T-helper 1 cell (primary cell): Measurements from ENCODE around the gene TTC34.
A peak's percentile ranks its signal among the peaks of the same experiment; 100 is the strongest.
"Not testable (repeated sequence)": the region's sequence is repeated elsewhere in the genome, so short reads cannot be mapped to it uniquely, and the experiment has no call there.

Experiments used
- DNase-seq, 5 donors: peaks; one replicate each; pipeline ENCODE4 v3.0.0-alpha.2; 2012 to 2020

The TTC34 gene

DNA sequence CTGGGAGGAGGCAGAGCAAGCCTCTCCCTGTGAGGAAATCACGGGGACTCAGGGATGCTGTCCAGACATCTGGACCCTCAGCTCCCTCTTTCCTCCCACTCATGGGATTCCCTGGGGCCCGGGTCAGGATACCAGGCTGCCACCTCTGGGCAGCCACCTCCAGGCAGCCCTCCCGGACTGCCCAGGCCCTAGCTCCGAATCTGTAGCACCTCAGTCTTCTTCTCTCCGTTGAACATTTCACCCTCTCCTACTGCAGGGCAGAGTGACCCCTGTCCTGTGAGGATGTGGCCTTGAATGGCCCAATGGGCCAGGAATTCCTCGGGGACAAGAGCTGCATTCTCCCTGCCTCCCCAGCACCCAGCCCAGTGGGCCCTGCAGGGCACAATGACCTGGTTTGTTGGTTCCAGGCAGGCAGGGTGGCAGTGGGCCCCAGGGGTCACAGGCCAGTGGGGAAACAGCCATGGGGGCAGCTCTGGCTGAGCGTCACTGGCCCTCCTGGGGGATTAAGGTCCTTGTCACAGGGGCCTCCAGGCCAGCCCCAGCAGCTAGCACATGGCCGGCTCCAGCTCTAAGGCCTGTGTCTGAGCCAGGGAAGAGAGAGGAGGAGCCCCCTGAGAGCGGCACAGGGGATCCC, 9.5 kb upstream of the TTC34 start:
- no peak for DNase-seq

DNA sequence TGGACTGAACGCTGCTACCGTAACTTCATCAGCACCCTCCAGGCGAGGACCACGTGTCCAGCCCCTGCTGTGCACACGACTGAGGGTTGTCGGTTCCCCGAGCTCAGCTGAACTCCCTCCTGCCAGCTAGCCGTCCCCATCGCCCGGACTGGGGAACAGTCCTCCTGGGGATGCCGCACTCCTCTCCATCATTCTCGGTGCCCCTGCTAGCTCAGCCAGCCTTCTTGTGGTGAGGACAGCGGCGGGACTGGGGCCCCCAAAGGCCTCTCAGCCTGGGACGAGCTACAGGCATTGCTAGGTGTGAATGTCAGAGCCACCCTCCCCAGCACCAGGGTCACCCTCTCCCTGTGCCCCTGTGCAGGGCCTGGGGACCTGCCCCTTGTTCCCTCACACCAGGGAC, 8.8 kb upstream of the TTC34 start:
- DNase-seq: no peak

DNA sequence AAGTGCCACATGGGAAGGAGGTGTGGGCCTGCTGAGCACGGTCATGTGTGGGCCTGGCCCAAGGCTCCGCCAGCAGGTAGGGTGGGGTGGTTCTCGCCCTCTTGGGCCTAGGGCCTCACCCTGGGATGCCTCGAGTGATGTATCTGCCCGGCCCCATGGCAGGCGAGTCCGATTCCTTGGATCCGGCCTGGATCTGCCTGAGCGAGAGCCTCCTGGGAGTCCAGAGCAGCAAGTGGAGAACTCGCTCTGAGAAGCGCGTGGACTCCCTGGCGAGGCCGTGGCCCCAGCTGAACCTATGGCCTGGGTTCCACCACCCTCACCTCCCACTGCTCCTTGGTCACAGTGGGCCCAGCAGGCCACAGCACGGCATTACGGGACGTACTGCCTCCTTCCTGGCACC, 8.2 kb upstream of the TTC34 start:
- no peak for DNase-seq

GRCh38 chr1:2808831-2809605, 7.5 kb upstream of the TTC34 start:
- DNase-seq: no peak

DNA sequence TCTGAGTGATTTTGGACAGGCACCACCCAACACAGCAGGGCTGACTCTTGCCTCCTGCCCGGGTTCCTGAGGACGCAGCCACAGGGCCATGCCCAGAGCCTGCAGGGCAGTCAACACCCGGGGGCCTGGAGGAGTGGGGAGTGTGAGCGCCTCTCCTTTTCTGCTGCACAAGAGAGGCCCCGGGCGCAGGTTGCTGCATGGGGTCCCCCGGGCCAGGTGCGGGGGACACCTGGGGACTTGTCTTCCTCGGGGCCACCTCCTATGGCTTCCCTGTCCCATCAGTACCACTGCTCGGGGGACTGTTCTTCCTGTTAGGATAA, 6.9 kb upstream of the TTC34 start:
- no peak for DNase-seq

DNA sequence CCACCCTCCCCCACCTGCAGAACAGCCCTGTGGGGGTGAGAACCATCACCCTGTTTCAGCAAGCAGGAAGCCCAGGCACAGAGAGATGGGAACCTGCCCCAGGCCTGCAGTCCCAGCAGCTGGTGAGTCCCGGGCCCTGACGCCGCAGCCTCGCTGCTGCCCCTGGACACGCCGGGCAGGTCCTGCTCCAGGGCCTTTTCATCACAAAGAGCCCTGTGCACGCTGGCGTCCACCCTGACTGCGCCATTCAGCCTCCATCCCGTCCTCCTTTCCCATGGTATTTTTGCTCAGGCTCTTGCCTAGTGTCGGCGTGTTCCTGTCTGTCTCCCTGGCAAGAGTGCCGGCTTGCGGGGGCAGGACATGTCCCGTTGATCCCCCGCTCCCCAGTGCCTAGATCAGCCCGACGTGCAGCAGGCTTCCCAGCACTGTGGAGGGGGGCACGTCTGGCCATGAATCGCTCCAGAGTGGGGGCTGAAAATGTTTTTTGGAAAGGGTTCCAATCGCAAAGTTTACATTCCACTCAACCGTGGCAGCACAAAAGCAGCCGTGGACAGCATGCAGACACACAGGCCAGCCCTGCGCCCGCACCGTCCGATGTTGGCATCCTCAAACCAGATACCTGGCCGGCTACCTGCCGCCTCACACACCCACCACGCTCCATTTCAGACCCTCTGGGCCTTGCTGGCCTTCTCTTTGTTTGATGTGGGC, 6.3 kb upstream of the TTC34 start:
- DNase-seq: no peak

DNA sequence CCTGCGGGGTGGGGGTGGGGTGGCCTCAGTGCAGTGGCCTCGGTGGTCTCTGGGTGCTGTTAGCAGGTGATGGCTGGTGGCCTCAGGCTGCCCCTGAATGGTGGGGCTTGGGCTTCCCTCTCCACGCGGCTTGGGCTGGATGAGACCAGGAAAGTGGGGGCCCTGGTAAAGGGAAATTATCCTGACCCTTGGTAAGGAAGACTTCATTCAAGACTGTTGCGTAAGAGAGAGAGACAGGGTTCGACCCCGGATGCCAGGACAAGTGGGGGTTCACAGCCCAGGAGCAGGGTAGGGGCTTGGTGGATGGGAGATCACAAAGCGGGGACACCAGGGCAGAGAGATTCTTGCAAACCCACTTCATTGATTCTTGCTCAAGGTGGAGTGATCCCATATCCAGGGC, 5.5 kb upstream of the TTC34 start:
- DNase-seq: peak in 1 of 5 donors; percentile 1

DNA sequence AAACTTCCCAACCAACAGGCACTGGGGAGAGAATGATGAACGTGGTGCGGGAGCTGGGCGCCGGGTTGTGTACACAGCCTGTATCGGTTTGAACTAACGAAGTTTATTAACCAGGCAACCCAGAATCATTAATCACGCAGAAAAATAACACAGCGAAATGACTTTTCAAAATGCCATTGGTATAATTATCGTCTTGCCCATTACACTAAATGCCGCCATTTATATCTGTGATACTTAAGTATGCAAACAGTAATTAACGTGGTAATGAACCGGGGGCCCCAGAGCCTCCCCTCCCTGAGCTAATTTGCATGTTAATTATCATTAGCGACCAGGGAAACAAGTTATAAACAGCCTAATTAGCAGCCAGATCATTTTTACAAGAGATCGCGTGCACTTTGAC, 5.1 kb upstream of the TTC34 start:
- DNase-seq: no peak

DNA sequence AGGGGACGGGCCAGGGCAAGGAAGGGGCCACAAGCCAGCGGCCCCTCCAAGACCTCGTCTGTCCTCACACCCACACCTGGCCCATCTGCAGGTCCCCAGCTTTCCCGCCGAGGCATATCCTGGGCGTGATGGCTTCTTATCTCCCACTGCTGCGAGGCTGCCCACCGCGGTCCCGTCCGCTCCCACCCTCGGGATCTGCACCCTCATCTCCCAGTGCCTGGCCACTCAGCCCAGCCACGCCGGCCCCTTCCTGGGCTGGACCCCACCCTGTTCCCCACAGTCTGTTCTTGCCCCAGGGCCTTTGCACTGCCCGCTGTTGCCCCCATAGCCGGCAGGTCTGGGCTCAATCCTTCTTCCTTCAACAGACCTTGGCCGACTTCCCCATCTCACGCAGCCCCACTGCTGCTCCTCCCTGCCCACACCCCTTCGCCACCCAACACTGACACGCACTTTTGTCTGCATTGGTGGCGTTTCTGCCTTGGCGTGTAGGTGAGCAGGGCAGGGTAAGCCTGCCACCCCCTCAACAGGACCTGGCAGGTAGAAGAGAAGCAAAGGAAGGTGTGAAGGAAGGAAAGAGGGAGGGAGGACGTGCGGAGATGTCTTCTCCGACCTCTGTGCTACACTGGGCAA, 4.4 kb upstream of the TTC34 start:
- no peak for DNase-seq

GRCh38 chr1:2804628-2805351, 3.3 kb upstream of the TTC34 start:
- no peak for DNase-seq

GRCh38 chr1:2803931-2804627, 2.6 kb upstream of the TTC34 start:
- DNase-seq: no peak

DNA sequence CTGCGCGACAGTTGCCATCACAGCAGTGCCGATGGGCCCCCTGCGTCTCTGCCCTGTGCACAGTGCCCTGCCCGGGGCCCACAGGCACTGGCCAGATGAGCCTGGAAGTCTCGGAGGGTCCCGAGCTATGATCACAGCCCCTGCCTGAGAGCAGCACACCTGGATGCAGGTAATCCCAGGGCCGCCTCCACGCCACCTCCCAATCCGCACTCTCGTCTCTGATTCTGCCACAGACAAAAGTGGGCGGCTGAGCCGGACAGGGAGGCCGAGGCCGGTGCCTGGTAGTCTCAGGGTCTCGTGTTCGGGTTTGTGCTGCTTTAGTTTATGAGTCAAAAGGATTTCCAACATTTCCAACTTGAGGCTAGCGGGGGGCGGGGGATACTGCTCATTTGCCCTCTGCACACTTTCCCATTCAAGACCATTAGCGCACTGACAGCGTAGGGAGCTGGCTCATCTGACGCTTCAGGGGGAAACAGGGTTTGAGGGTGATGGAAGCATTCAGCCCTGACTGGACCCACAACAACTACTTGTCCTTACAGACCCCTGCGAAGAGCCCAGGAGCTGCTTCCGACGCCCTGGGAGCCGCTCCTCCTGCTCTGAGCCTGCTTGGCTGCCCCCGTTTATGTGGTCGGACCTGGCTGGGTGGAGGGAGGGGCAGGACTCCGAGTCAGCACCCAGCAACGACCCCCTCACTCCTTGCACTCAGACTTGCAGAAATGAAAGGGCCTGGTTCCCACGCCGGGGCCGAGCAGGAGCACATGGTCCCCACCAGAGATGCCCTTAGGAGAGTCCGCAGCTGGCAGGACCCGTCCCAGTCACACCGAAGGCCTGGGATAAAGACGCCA, 1.8 kb upstream of the TTC34 start:
- DNase-seq: no peak

DNA sequence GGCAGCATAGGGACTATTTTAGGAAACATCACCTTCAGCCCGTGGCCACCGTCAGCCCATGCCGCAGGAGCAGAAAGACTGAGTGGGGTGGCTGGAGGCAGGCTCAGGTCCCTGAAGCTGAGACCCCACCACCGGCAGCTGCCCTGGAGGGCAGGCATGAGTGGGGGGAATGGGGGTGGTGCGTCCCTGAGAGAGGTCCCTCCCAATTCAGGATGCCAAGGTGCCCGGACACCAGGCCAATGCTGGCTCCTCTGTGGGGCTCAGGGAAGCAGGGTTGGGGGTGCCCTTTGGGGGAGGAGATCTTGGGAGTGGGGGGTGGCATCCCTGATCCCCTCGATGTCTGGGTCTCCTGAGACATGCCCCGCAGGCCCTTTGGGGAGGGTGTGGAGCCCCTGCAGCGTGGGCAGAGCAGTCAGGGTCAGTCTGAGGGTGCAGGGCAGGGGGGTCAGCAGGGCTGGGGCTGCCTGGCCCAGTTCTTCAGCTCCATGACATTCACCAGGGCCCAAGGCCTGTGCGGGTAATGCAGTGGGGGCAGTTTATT, 998 bp upstream of the TTC34 start:
- no peak for DNase-seq

DNA sequence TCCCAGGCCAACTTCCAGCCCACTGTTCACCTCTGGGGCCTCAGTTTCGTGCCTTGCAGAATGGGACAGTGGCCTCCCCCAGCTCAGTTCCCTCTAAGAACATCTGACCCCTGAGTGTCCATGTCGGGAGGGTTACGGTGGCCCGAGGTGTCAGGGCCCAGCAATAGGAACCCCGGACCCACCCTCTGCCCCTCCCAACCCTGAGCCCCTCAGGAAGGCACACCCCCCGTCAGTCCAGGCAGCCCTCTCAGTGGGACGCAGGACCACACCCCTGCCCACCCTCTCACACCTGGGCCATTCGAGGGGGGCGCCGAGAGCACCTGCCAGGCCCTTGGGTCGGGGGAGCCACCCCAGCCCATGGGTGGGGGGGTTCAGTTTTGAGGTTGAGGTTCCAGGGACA, 447 bp downstream of the TTC34 start:
- no peak for DNase-seq

- DNase-seq: no peak
Observed at GRCh38 chr1:2800664-2801045, 838 bp downstream of the TTC34 start.

DNA sequence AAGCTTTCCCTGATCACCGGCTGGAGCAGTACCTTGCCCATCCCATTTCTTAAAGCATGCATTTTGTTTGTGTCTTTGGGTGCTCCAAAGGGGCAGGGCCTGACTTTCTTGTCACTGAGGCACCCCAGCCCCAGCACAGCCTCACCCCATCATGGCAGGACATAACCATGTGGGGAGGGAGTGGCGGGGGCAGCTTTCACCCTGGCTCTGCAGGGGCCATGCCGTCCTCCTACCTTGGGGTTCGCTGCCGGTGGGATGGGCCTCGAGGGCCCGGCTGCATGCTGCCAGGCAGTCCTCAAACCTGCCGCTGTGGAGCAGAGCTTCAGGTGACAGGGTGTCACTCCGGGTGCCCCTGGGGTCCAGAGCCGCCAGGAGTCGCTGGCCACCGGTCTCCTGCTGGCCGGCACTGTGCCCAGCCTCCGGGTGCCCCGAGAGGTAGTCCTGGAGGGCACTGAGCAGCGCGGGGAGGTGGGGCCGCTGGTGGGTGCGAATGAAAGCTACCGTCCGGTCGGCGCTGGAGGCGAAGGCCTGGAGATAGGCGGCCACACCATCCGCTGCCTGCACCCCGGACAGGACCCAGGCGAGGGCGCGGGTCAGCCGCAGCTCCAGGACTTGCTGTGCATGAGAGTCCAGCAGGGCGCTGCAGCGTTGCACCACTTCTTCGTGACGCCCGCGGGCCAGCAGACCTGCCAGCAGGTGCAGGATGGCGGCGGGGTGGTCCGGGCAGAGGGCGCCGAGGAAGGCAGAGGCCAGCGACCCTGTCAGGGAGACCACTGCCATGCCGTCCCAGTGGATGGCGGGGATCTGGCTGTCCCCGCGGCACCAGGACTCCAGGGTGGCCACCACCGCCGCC, 1.5 kb downstream of the TTC34 start:
- DNase-seq: no peak

DNA sequence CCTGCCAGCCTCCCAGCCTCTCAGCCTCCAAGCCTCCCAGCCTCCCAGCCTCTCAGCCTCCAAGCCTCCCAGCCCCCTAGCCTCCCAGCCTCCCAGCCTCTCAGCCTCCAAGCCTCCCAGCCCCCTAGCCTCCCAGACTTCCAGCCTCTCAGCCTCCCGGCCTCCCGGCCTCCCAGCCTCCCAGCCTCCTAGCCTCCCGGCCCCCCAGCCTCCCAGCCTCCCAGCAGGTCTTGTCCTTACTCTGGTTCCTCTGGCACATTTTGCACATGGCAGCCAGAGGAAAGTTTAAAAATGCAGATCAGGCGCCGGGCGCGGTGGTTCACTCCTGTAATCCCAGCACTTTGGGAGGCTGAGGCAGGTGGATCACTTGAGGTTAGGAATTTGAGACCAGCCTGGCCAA, 2.5 kb downstream of the TTC34 start:
- not testable (repeated sequence) for DNase-seq

- no peak for DNase-seq
Observed at GRCh38 chr1:2797741-2798016, 3.8 kb downstream of the TTC34 start.

DNA sequence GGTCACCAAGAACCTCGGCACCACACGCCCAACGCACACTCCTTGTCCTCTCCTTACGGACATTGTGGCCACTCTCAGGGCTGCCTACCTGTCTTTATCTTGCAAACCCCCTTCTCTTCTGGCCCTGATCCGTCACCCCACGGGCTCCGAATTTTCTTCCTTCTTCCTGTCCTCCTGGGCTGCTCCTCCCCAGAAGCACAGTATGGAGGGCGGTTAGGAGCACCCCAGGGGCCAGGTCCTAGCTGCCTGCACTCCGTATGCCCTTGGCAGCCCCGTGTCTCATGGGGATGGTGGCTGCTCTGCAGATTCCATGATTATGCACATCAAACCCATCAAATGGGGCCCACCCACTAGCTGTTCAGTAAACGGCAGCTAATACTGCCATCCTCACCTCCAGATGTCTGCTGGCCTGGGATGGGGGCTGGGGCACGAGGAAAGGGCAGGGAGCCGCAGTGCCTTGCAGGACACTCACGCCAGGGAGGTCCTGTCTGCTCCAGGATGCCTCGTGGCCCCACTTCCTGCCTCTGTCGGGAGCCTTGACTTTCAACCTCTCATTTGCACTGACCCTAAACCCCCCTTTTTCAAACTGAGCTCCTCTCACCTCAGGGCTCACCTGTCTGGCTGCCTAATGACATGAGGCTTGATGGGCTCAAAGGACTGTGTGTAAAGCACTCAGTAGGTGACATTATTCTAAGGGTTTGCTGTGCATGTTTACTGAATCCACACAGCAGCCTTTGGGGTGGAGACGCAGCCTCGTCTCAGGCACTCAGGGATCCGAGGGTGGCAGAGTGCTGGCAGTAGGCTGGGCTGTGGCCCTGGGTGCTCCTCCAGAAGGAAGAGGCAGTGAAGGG, 4.4 kb downstream of the TTC34 start:
- DNase-seq: no peak

GRCh38 chr1:2795926-2796325, 5.6 kb downstream of the TTC34 start:
- no peak for DNase-seq
